Pulmonary artery endothelial cell (primary cell): ENCODE measurements around the gene HOXA10. TPM values are rescaled to one million over a fixed set of nuclear protein-coding genes. Genes with fewer than 3 reads are reported as not detected.

ENCODE experiments used
- DNase-seq: peaks from one replicate; pipeline ENCODE4 v3.0.0-alpha.2; 2011; ENCODE audit warnings: low read depth, low spot score
- total RNA-seq: library from RNA; depleted of rRNA; stranded (reverse); fragments of >200 nt; gene quantifications from 2 replicates; pipeline ENCODE4 v1.2.3, GENCODE V29; 2014

The HOXA10 gene
- total RNA-seq, 1 donor from 2014 or later, result 0.07 TPM

GRCh38 chr7:27132214-27132613 is 41.9 kb downstream of the HOXA10 start:
- DNase-seq, result no peak

GRCh38 chr7:27131390-27131819 is 42.7 kb downstream of the HOXA10 start:
- no peak for DNase-seq

GRCh38 chr7:27130540-27131389 is 43.4 kb downstream of the HOXA10 start, which contains the start of gene HOXA4:
TSS of gene HOXA4 (minus strand) at chr7:27130757. CDS start at chr7:27130733, 24 bp downstream.
- peak; percentile 67 for DNase-seq

- DNase-seq, result no peak
These were observed 44.2 kb downstream of the HOXA10 start for GRCh38 chr7:27129729-27130539.

GRCh38 chr7:27128776-27129728 is 45.1 kb downstream of the HOXA10 start:
- no peak for DNase-seq

- no peak for DNase-seq
These were observed 46.1 kb downstream of the HOXA10 start for GRCh38 chr7:27128034-27128433.

- no peak for DNase-seq
These were observed 47.4 kb downstream of the HOXA10 start for GRCh38 chr7:27126596-27127327.

GRCh38 chr7:27125986-27126394 is 48.1 kb downstream of the HOXA10 start:
- no peak for DNase-seq

- no peak for DNase-seq
These were observed 49.0 kb downstream of the HOXA10 start for GRCh38 chr7:27124902-27125689.

GRCh38 chr7:27124096-27124901 is 49.8 kb downstream of the HOXA10 start:
- no peak for DNase-seq

GRCh38 chr7:27123477-27124053 is 50.6 kb downstream of the HOXA10 start:
- DNase-seq, result no peak

- no peak for DNase-seq
These were observed 51.1 kb downstream of the HOXA10 start for GRCh38 chr7:27123007-27123476.

GRCh38 chr7:27122077-27122910 is 51.8 kb downstream of the HOXA10 start:
- DNase-seq, result no peak

- DNase-seq, result no peak
These were observed 52.4 kb downstream of the HOXA10 start for GRCh38 chr7:27121684-27122076.
